ENCODE results near the gene KCNMA1.
"Not testable (repeated sequence)": the region's sequence is repeated elsewhere in the genome, so short reads cannot be mapped to it uniquely, and the experiment has no call there.

The KCNMA1 gene

GRCh38 chr10:77580482-77580881 lies 57.1 kb downstream of the KCNMA1 start:
- no peak for DNase-seq

DNA sequence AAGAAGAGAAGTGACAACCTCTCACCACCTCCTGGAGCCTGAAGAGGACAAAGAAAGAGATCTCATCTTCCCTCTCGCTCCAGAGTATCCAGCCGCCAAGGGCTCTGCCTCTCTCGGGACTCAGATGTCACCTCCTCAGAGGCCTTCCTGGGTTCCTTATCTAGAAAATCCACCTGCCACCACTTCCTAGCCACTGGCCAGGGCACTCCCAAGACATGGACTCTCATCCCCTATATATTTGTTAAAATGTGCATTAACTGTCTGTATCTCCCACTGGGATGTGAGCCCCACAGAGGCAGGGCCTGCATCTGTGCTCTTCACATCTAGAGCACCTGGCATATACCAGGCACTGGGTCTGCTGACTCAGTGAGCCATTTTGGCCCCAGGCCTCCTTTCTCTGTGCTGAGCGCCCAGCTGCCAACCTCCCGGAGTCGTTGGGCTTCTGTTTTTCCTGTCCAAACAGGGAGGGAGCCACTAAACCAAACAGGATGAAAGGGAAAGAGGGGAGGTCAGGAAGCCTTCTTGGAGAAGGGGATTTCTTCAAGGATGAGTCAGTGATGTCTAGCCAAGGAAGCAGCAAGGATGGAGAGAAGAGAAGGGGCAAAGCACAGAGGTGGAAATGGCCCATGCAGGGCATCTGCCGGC lies 58.9 kb downstream of the KCNMA1 start:
- no peak for DNase-seq

DNA sequence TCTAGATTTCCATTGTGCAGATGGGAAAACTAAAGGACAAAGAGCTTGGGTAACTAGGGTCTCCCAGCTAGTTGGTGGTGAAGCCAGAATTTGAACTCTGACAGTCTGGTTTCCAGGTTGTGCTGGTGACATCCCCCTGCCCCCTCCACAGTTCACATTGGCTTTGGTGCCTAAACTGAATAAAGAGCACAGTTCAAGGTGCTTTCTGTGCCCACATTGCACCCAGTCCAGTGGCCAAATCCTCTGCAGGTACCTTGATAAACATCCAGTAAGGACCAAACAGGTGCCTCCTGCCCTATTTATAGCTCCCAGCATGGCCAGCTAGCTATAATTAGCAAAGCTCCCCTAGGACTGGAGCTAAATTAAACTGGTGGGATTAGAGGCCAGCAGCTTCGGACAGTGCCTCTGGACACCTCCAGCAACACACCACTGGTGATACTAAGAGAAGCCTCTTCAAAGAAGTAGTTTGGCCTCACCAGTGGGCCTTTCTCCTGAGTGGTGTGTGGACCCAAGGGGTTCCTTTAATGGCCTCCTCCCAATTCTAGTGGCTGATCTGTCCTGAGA lies 59.9 kb downstream of the KCNMA1 start:
- no peak for DNase-seq

- DNase-seq, result no peak
Measured at GRCh38 chr10:77576444-77577032, 61.1 kb downstream of the KCNMA1 start.

- no peak for DNase-seq
Measured at GRCh38 chr10:77576007-77576367, 61.6 kb downstream of the KCNMA1 start.

GRCh38 chr10:77575271-77576006 lies 62.2 kb downstream of the KCNMA1 start:
- no peak for DNase-seq

DNA sequence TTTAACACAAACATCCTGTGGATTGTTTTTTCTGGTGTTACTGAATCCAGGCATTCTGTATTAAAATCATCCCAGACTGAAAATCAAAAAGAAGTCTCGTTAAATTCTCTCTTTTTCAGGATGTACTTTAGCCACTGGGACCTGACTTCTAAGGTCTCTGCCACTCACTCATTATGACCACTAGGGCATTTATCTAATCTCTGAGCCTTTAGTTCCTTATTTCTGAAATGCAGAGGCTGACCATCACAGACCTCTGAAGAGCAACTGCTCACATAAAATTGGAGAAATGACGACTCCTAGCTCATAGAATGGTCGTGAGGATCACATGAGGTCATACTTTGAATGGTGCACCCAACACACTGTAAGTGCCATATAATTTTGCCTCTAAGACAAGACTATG lies 63.2 kb downstream of the KCNMA1 start:
- no peak for DNase-seq

GRCh38 chr10:77572520-77572919 lies 65.1 kb downstream of the KCNMA1 start:
- not testable (repeated sequence) for DNase-seq

DNA sequence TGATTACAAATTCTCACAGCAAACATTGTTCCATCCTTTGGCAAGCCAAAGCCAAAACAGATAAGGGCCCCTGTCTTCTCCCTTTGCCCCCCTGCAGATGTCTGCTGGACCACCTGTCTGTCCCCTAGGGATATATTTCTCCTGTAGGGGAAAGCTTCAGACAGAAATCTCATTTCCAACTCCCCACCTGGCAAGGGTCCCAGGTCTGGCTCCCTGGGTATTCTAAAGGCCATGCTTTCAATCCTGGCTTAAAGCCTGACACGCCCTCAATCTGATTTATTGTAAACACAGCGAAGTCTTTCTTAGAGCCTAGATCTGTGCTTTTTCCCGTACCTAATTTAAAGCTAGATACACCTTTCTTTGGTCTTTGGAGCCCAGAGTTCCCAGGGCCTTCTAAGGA lies 66.1 kb downstream of the KCNMA1 start:
- DNase-seq, result no peak

DNA sequence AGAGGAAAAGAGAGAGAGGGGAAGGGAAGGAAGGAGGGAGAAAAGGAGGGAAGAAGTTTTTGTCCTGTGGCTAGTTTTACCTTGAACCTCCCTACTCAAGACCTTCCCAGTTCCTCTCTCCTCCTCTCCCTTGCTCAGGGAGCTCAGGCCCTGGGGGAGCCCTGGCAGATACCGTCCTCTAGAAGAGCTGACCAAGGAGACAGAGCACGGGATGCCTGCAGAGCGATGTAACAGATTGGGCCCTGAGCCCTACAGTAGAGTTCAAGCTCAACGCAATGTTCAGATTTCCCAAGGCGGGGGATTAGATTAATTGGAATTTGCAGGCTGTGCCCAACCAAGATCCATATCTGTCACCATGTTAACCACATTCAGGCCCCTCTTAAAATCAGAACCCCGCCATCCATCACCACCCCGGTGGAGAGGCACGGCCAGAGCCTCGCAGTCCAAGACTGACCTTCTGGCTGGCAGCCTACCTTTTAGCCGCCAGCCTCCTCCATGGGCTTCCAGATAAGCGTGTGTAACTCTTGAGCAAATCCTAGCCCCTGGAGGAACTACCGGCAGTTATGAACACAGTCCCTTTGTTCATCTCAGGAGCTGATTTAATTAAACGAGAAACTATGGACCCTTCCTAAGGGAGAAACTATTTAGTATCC lies 70.6 kb downstream of the KCNMA1 start:
- no peak for DNase-seq

DNA sequence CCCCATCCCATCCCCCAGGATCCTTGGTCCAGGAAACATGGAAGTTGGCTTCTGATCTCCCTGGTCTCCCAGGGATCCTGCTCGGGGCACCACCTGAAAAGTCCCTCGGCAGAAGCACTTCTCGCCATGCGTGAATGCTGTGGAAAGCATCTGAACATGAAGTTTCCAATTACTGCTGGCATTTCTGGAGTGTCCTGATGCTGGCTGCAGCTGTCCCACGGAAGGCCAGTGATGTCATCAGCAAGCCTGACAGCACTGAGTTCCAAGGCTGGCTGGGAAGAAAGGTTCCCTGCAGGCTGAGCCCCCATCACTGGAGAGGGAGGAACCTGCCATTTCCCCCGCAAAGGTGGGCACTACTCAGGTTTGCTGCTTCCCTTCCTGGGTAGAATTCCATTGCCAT lies 71.4 kb downstream of the KCNMA1 start:
- no peak for DNase-seq

DNA sequence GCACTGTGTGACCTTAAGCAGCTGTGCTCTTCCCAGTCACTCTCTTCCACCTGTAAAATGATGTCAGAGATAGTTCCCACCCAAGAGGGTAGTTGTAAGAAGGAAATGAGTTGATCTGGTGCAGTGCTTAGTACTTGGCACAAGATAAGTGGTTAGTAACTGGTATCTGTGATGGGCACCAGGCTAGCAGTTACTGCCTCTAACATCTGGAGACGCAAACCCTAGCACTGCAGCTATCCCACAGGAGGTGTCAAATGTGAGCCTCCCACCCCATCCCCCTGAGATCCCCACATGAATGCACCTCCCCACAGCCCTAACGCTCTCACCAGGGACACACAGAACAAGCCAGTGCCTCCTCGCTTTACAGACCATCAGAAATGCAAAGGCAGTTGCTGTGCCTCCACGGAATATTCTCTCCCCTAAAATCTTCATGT lies 72.0 kb downstream of the KCNMA1 start:
- no peak for DNase-seq

GRCh38 chr10:77564731-77565589 lies 72.6 kb downstream of the KCNMA1 start:
- DNase-seq, result no peak

DNA sequence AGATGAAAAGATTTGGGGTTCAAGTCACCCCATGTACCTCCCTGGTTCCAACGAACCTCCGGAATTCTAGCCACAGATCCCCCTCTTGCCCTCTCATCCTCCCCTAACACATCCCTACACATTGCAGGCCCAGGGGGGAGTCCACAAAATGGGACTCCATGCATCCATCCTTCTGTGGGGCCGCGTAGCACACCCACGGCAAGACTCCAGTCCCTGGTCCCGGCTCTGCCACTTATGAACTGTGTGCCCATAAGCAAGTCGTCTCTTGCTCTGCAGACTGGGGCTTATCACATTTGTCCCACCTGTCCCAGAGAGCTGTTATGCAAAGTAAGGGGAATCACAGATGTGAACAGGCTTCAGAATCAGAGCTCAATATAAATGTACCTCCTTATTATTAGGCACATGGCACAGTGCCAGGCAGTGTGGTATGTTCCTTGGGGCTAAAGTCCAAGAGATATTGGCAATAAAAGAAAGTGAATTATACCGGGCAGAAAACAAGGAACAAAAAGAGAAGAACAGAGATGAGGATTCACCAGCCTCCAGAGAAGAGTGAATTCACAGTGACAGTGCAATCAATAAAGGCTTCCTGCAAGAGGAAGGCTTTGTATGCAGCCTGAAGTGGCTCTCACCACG lies 73.9 kb downstream of the KCNMA1 start:
- DNase-seq, result no peak

GRCh38 chr10:77562742-77563141 lies 74.9 kb downstream of the KCNMA1 start:
- no peak for DNase-seq

DNA sequence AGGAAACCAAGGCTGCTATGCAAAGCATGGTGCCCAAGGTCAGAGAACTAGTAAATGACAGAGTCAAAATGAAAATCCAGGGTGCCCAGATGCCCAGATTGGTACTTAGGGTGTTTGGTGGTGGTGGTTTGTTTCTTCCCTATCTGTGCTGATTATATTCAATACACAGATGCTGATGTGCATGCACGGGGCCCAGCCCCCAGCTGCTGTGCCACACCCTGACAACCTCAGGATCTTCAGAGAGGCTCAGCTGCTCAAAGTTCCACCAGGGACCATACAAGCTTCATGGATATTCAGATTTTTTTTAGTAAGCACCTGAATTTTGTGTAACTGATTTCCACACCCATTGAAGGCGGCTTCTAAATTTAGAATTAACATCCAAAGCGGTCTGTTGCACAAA lies 75.6 kb downstream of the KCNMA1 start:
- DNase-seq, result no peak

DNA sequence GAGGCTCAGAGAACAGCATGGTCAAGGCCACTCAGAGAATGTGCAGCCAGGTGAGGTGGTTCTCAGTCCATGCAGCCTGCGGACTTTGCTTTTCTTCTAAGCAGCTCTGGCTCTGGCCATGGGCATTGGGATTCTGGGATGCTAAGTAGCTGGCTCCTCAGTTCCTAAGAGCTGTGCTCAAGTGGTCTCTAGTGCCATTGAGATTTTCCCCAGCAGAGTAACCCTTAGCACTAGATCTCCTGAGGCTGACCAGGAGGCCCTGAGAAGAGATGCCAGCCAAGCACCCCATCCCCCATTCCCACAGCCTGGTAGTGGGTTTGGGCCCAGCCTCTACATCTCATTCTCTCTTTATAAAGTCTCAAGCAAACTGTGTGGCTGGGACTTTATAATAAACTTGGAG lies 77.1 kb downstream of the KCNMA1 start:
- no peak for DNase-seq

DNA sequence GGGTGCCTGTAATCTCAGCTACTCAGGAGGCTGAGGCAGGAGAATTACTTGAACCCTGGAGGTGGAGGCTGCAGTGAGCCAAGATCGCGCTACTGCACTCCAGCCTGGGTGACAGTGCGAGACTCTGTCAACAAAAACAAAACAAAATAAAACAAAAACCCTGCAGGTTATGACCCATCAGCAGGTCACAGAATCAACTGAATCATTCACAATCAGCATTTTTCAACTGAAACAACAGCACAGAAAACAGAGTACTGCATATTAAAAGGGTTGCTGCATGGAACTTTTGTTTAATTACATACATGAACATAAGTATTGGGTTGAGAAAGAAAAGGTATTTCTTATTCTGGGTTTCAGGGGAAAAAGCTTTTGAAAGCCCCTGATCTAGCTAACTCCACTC lies 77.6 kb downstream of the KCNMA1 start:
- no peak for DNase-seq

DNA sequence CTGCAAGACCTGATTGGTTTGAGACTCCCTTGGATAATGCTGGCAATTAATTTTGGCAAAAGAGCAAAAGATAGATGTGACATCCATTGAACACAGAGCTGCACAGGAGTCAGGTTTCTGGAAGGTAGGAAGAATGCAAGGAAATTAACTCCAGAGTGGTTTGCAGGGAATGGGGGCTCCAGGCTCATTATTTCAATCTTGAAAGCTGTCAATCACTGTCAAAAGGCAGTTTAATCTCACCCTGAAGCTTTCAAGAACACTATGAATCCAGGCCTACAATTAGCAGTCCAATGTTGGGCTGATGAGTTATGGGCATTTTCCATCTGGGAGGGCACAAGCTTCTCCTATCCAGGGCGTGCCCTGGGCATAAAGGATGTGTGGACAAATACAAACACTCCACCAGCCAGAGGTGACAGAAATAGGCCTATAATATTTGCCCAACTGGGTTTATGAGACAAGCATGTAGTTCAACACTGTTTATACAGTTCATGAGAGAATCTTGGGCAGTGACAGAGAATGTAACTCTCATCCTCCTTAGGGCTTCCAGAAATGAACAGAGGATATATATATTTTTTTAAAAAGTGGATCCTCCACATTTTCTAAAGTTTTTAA lies 80.5 kb downstream of the KCNMA1 start:
- DNase-seq, result no peak

GRCh38 chr10:77555591-77556212 lies 81.9 kb downstream of the KCNMA1 start:
- no peak for DNase-seq

GRCh38 chr10:77554996-77555397 lies 82.6 kb downstream of the KCNMA1 start:
- no peak for DNase-seq

Data from activated gamma-delta T cell treated with Interleukin-2 at 50 U/mL for 16 hours (primary cell).